ENCODE results near the gene NUP133.

Gene NUP133

GRCh38 chr1:229412056-229412455, 96.1 kb downstream of the NUP133 start:
- TF ChIP-seq, protein P1, sequence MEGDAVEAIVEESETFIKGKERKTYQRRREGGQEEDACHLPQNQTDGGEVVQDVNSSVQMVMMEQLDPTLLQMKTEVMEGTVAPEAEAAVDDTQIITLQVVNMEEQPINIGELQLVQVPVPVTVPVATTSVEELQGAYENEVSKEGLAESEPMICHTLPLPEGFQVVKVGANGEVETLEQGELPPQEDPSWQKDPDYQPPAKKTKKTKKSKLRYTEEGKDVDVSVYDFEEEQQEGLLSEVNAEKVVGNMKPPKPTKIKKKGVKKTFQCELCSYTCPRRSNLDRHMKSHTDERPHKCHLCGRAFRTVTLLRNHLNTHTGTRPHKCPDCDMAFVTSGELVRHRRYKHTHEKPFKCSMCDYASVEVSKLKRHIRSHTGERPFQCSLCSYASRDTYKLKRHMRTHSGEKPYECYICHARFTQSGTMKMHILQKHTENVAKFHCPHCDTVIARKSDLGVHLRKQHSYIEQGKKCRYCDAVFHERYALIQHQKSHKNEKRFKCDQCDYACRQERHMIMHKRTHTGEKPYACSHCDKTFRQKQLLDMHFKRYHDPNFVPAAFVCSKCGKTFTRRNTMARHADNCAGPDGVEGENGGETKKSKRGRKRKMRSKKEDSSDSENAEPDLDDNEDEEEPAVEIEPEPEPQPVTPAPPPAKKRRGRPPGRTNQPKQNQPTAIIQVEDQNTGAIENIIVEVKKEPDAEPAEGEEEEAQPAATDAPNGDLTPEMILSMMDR (IDR thresholded peaks at IDR 0.05; ENCODE audit: insufficient read depth, missing control alignments): no peak
- FAIRE-seq: no peak
- DNase-seq (ENCODE audit: insufficient read length, low spot score): no peak

GRCh38 chr1:229411434-229412055, 96.6 kb downstream of the NUP133 start:
- FAIRE-seq: no peak
- TF ChIP-seq, protein P1 (IDR thresholded peaks at IDR 0.05; ENCODE audit: insufficient read depth, missing control alignments): no peak
- DNase-seq (ENCODE audit: insufficient read length, low spot score): no peak

DNA sequence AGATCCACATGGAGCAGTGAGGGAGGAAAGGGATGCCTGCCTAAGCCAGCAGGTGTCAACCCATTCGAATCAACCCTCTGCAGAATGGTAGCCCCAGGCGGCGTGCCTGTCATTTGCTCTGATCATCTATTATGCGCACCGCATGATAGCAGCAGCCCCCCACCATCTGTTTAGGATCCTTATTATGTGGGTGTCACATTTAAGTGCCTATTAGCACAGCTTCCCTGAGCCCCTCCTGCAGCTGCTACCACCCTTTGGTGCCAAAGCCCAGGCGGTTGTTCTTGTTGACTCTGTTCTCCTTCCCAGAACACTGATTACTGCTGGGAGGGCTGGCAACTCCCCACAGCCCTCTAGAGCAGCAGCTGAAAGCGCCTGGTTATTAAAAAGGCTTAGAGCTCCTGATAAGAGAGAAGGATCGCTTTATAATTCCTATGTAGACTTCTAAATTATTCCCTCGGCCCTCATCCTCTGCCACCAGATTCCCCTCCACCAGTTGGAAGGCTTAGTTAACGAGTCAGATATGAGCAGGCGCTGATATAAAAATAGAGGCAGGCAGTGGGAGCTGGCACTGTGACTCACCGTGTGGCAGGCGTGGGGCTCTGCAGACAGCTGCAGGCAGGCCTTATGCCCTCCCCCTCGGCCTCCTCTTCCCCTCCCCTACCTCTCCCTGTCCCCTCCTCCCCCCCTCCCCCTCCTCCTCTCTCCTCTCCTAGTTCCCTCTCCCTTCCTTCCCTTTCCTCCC, 97.3 kb downstream of the NUP133 start:
- DNase-seq (ENCODE audit: insufficient read length, low spot score) (peak; percentile 75), FAIRE-seq (peak; percentile 6)
- TF ChIP-seq, protein P1 (IDR thresholded peaks at IDR 0.05; ENCODE audit: insufficient read depth, missing control alignments): no peak

- FAIRE-seq (no peak), DNase-seq (ENCODE audit: insufficient read length, low spot score) (no peak)
- TF ChIP-seq, protein P1 (IDR thresholded peaks at IDR 0.05; ENCODE audit: insufficient read depth, missing control alignments): no peak
Observed at GRCh38 chr1:229410370-229410691, 97.8 kb downstream of the NUP133 start.

- FAIRE-seq (no peak), DNase-seq (ENCODE audit: insufficient read length, low spot score) (no peak)
- TF ChIP-seq, protein P1 (IDR thresholded peaks at IDR 0.05; ENCODE audit: insufficient read depth, missing control alignments): no peak
Observed at GRCh38 chr1:229409616-229410369, 98.3 kb downstream of the NUP133 start.

DNA sequence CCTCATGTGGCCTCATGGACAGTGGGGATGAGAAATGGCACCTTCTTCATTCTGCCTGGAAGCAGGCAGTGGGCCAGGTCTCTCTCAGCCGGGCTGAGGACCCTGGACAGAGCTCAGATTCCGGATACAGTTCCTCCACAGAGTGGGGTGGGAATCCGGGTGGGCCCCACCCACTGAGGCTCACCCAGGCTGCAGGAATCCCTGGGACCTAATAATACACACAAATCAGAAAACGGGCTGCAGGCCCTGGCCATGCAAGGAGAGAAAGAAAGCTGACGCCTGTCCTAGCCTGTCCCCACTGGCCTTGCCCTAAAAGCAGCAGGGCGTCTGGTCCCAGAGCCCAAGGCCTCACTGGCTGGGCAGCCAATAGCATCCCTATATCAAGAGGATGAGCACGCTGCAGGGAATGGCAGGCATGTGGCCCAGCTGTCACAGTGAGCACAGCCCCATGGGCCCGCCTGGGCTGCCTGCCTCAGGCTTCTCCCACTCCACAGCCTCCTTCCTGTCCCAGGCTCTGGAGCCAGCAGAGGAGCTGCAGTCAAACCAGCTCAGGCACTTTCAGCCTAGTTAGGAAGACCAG, 99.6 kb downstream of the NUP133 start:
- DNase-seq (ENCODE audit: insufficient read length, low spot score) (no peak), FAIRE-seq (no peak)
- TF ChIP-seq, protein P1 (IDR thresholded peaks at IDR 0.05; ENCODE audit: insufficient read depth, missing control alignments): no peak
